Measurements from ENCODE around the gene TMEM9. TPM values are rescaled to one million over a fixed set of nuclear protein-coding genes. Genes with fewer than 3 reads are reported as not detected.

Gene TMEM9
- total RNA-seq, 1 donor from 2014 or later, result 80.2 TPM

DNA sequence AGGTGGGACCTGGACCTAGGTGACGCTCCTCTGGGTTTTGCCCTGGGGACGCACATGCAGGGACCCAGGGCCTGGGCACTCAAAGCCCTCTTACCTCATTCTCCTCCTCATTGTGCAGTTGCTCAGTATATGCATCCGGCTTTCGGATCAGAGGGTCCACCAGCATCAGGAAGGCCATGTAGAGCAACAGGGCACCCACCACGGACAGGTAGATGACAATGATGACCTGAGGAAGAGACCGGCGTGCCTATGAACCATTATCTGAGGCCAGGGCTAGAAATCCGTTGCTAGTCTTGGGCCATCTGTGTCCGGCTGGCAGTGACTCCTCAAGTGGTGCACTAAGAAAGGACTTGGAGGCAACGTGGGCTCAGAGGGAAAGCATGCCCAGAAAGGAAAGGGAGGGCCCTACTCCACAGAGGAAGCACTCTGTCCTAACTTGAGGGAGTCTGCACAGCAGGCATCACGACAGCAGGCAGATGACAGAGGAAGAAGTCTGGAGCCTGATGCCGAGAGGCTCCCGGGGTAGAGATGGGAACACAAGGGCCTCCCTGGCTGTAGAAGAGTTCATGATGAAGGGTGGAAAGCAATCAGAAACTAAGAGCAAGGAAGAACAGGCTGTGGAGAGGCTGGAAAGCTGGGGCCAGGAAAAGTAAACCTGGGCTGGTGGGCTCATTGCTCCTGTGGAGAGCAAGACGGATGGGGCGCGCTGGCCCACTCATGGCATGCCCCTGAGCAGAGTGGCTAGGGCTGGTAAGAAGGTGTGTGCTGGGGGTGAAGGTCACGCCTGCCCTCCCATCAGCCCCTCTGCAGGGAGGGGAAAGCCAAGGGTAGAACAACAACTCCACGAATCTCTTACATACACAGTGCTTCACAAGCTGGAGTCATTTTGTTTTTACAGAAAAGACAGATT is 10.3 kb downstream of the TMEM9 start:
- H3K4me1 Mint-ChIP-seq (ENCODE audit: low read depth, unreplicated experiment), result peaks cover 24% of the 10 kb centered on the region
- peaks cover 2% of the 10 kb centered on the region for H3K9me3 Mint-ChIP-seq (ENCODE audit: unreplicated experiment)
- H3K36me3 Mint-ChIP-seq (ENCODE audit: unreplicated experiment), result no peaks in the 10 kb centered on the region
- H3K4me3 Mint-ChIP-seq (ENCODE audit: unreplicated experiment), result no peak overlapping the region
- TF ChIP-seq, protein P1, sequence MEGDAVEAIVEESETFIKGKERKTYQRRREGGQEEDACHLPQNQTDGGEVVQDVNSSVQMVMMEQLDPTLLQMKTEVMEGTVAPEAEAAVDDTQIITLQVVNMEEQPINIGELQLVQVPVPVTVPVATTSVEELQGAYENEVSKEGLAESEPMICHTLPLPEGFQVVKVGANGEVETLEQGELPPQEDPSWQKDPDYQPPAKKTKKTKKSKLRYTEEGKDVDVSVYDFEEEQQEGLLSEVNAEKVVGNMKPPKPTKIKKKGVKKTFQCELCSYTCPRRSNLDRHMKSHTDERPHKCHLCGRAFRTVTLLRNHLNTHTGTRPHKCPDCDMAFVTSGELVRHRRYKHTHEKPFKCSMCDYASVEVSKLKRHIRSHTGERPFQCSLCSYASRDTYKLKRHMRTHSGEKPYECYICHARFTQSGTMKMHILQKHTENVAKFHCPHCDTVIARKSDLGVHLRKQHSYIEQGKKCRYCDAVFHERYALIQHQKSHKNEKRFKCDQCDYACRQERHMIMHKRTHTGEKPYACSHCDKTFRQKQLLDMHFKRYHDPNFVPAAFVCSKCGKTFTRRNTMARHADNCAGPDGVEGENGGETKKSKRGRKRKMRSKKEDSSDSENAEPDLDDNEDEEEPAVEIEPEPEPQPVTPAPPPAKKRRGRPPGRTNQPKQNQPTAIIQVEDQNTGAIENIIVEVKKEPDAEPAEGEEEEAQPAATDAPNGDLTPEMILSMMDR (IDR thresholded peaks at IDR 0.05; ENCODE audit: partially characterized antibody, unreplicated experiment), result no peak
- no peak for DNase-seq
- no peak overlapping the region for H3K27ac Mint-ChIP-seq (ENCODE audit: unreplicated experiment)
- H3K27me3 Mint-ChIP-seq (ENCODE audit: unreplicated experiment), result peaks cover 7% of the 10 kb centered on the region

DNA sequence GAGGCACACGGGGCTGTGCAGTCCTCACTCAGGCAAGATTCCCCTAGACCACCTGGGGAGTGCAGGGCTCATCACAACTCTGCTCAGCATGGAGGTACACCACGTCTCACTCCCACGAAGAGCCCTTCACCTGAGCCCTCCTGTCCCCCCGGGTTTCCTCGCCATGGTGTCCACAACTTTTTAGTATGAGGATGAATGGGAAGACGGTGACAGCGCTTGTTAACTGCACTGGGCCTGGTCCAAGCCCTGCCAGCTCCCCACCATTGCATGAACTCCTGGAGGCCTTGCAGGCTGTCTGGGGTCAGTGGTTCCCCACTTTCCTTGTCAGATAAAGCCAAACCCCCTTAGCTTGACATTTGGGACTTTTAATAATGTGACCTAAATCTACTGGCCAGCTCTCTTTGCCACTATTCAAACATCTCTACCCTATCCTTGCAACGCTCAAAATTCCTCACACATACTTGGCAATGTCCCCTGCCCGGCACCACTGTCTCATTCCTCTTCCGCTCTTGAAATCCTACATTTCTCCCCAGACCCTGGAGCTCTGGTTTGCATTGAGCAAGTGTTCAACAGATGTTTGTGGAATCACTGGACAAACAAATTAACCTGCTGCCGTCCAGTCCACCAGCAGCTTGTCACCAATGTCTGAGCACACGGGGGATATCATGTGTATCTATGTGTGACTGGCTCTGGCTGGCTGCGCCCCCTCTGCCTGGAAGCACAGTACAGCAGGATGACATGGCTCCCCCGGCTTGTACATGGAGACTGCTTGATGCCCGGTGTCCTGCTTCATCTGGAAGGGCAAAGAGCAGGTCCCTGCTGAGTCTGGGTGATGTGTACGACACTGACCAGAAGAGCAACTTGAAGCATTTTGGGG is 11.2 kb downstream of the TMEM9 start:
- peaks cover 7% of the 10 kb centered on the region for H3K27me3 Mint-ChIP-seq (ENCODE audit: unreplicated experiment)
- H3K4me3 Mint-ChIP-seq (ENCODE audit: unreplicated experiment), result no peak overlapping the region
- no peak overlapping the region for H3K27ac Mint-ChIP-seq (ENCODE audit: unreplicated experiment)
- DNase-seq, result no peak
- TF ChIP-seq, protein P1 (IDR thresholded peaks at IDR 0.05; ENCODE audit: partially characterized antibody, unreplicated experiment), result no peak
- peaks cover 2% of the 10 kb centered on the region for H3K9me3 Mint-ChIP-seq (ENCODE audit: unreplicated experiment)
- no peaks in the 10 kb centered on the region for H3K36me3 Mint-ChIP-seq (ENCODE audit: unreplicated experiment)
- H3K4me1 Mint-ChIP-seq (ENCODE audit: low read depth, unreplicated experiment), result peaks cover 26% of the 10 kb centered on the region

DNA sequence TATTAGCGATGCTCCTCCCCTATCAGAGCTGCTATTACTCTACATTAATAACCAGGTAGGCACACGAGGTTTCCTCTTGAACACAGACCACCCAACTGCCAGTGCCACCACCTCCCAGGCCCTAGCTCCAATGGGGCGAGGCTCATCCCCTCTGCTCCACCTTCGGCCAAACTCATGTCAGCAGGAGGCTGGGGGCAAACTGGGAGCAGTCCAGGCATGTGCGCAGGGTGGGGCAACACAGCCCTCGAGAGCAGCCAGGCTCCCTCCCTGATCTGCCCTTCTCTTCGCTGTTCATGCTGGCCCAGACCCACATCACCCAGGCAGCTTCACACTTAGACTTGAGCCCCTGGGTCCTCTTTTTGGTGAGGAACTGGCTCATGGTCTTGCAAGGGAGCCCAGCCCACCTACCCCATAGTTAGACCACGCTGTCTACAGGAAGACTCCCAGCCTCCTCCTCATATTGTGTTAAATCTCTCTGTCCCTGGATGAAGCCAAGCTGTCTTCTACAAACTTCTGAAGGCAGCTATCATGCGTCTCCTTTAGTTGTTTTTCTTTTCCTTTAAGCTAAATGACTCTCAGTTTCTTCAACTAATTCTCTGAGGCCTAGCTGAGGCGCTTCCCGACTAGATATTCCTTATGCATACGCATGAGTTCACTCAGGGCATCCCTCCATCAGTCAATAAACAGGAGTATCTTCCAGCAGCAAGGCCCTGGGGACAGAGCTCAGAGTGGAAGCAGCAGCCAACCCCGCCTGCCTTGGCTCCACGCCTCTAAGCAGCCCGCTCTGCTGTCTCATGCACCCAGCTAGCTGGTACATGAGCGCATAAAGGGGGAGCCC is 12.0 kb downstream of the TMEM9 start:
- peaks cover 30% of the 10 kb centered on the region for H3K4me1 Mint-ChIP-seq (ENCODE audit: low read depth, unreplicated experiment)
- TF ChIP-seq, protein P1 (IDR thresholded peaks at IDR 0.05; ENCODE audit: partially characterized antibody, unreplicated experiment), result no peak
- peak; percentile 37 for DNase-seq
- peaks cover 2% of the 10 kb centered on the region for H3K9me3 Mint-ChIP-seq (ENCODE audit: unreplicated experiment)
- no peak overlapping the region for H3K27ac Mint-ChIP-seq (ENCODE audit: unreplicated experiment)
- H3K36me3 Mint-ChIP-seq (ENCODE audit: unreplicated experiment), result no peaks in the 10 kb centered on the region
- peaks cover 6% of the 10 kb centered on the region for H3K27me3 Mint-ChIP-seq (ENCODE audit: unreplicated experiment)
- no peak overlapping the region for H3K4me3 Mint-ChIP-seq (ENCODE audit: unreplicated experiment)

DNA sequence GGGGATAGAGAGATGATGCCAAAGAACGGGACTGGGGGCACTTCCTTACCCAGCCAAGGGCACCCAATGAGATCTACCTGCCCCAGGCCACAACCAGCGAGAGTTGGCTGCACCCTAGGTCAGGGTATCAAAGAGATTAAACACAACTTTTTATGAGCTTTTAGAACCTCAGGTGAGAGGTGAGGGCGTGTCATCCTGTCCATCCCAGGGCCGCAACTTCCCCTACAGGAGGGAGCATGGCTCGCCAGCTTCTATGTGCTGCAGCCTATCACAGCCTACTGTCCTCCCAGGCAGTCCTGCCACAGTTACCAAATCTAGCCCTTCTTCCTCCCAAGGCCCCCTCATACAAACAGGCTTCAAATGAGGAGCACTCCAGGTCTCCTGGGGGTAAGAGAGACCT is 12.9 kb downstream of the TMEM9 start:
- TF ChIP-seq, protein P1 (IDR thresholded peaks at IDR 0.05; ENCODE audit: partially characterized antibody, unreplicated experiment), result no peak
- Mint-ChIP-seq H3K4me1 (ENCODE audit: low read depth, unreplicated experiment) (peaks cover 36% of the 10 kb centered on the region), H3K36me3 (ENCODE audit: unreplicated experiment) (no peaks in the 10 kb centered on the region), H3K27ac (ENCODE audit: unreplicated experiment) (no peak overlapping the region), H3K9me3 (ENCODE audit: unreplicated experiment) (peaks cover 2% of the 10 kb centered on the region), H3K27me3 (ENCODE audit: unreplicated experiment) (peaks cover 7% of the 10 kb centered on the region), H3K4me3 (ENCODE audit: unreplicated experiment) (no peak overlapping the region)
- no peak for DNase-seq

Measured in glutamatergic neuron (in vitro differentiated cells).